Stimulated activated CD4-positive, alpha-beta T cell treated with anti-CD3 and anti-CD28 coated beads, Interleukin-2, amount 100 ng/mL, for 24 hours (primary cell): ENCODE measurements around the gene LRRC73.
"Not testable (repeated sequence)": the region's sequence is repeated elsewhere in the genome, so short reads cannot be mapped to it uniquely, and the experiment has no call there.

Source experiments
- DNase-seq, 2 donors: peaks; one replicate each; pipeline ENCODE4 v3.0.0-alpha.2; 2020

LRRC73 gene

DNA sequence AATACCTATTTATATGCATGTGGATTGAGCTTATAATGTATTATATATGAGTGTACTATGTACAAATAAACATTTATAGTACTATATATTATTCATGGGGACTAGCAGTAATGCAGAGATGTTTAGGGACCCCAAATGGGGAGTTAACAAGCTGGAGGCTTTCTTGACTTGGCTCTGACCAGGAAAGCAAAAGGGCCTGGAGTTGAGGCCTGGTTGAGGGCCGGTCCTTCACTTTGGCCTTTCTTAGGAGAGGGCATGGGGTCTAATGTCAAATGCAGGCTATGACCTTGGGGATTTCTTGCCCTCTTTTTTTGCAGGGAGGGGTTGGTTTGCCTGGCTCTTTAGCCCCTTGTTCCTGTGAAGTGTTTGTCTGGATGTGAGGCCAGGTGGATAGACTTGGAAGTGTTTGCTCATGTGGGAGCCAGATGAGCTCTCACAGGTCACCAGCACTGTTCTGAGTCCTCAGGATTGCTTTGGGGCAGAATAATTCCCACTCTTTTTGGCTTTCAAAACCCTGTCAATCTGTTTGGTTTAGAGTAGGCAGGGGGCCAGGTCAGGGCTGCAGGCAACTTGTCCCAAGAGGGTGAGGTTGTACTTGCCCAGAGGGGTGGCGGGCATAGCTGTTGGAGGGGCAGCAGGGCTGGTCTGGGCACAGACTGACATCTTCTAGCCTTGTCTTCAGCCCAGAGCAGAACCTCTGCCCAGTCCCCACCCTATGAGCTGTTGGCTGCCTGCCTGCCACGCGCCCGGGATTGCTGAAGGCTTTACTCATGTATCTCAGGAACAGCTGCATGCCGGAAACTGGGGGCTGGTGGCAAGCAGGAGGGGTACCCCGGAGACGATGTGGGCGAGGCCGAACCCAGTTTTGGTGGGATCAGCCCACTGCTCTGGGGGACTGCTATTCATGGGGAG is 18.1 kb downstream of the LRRC73 start:
- DNase-seq = no peak

DNA sequence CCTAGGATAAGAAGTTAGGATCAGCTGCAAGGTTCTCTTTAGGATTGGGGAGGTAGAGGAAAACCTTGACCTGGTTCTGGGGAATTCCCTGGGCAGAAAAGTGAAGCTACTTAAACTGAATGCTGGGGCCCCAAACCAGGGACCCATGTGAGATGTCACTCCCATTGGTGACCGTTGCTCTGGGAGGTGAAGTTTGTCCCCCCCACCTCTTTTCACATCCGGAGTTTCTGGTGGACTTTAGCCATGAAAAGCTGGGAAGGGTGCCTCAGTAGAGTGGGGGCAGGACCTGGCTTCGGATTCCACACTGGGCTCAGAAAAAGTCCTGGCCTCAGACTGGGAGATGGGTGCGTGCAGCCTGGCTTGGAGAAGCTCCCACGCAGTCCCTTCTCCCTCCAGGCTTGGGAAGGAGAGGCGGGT is 19.6 kb downstream of the LRRC73 start:
- no peak for DNase-seq

DNA sequence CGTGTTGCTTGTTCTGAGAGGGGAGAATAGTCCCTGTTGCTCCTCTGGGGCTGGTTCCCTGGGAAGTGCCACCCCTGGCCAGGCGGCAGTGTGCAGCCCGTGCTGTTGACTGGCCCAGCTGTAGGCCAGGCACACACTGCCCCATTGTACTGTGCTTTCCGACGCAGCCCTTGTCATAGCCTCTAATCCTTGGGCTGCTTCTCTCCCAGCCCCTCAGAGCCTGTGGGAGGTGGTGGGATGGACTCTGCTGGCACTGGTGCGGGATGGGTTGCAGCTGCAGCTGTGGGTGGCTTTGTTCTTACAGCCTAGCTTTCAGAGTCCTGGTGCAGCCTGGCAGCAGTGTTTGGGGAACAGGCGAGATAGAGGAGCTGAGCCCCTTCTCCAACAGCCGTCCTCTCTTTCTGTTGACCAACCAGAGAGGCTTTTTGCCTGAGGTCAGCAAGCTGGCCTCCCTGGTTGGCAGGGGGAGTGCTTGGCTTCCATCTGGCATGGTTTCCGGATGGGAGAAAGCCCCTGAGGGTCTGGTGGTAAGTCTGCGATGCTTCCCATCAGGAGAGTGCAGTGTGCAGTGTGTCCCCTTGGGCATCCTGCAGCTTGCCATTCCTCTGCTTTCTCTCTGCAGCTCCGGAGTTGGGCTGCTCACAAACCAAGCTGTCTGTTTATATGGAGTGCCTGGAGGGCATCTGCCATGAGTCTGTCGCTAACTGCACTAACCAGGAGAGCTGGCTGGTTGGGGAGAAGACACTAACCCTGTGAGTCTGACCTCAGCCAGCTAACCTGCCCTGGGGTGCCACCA is 20.7 kb downstream of the LRRC73 start:
- no peak for DNase-seq

DNA sequence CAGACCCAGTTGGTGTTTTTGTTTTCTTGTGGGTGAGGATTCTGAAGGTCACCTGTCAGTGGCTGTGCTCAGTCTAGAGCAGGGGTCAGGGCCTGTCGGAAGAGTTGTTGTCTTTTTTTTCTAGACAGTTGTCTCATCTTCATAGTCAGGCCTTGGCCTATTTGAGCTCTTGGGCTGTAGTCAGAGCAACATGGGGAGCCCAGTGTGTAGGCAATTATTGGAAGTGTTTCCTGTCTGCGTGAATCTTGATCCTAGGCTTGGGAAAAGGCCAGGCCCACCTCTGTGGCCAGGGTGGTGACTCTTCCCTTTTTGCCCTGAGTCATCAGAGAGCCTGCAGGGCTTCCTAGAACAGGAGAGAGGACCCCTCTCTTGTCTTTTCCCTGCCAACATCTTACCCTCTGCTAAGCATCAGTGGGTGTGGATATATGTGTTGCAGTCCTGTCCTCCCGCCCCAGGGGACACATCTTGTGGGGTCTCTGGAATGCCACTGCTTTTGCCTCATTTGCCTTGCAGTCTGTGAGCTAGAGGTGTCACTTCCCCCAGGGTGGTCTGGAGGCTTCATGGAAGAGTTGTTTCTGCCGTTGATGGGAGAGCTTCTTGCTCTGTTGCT is 21.4 kb downstream of the LRRC73 start:
- no peak for DNase-seq

DNA sequence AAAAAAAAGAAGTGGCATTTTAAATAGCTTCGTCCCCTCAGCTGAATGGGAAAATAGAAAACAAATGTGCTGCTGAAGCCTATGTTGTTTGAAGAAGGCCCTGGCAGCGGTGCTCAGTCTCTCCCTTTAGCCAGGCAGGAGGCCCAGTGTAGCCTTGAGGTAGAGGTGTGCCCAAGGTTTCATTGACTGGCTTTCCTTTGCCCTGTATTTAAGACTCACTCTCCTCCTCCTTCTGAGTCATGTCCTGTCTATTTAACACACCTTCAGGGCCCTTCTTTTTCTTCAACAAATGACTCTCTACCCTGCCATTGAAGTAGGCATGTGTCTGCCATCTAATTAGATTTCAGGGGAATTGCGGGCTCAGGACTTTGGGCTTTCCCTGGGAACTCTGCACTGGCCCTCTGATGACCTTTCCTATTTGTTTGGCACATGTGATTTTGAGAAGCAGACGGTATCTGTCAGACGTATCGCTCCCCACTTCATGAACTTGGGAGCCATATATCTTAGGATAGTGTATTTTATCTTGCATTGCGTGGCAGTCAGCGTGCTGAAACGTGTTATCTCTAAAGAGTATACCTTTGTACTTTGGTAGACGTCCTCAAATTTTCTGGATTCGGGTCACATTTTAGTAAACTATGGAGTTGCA is 28.4 kb downstream of the LRRC73 start:
- no peak for DNase-seq

DNA sequence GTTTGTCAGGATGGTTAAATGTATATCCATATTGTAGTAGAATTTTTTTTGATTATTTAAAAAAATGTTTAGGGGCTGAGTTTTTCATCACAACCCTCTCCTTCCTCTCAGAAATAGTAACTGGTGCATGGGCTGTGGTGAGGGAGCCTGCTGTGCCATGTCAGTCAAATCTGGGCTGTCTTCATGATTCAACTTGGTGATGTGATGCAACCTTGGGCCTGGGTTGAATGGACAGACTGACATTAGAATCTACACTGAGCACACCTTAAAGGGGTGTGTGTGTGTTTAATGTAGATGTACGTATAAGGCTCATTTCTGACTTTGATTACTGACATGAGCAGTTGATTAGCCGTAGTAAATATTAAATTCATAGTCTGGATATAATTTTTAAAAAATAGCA is 29.1 kb downstream of the LRRC73 start:
- DNase-seq = no peak

DNA sequence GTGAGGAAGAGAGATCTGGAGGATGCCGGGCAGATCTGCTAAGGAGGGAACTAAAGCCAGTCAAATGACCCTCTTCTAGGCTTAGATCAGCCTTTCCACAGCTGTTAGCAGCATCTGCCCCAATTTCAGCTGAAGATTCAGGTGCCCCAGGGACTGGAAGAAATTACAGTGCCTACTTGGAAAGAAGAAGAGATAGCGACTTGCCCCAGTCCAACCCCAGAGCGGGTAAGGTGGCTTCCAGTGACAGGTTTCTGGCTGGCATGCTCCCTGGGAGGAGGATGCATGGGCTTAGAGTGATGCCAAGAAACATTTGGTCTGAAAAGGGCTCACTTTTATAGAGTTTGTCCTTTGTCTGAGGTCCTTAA is 32.2 kb downstream of the LRRC73 start:
- peak; percentile 6 to 22 for DNase-seq

DNA sequence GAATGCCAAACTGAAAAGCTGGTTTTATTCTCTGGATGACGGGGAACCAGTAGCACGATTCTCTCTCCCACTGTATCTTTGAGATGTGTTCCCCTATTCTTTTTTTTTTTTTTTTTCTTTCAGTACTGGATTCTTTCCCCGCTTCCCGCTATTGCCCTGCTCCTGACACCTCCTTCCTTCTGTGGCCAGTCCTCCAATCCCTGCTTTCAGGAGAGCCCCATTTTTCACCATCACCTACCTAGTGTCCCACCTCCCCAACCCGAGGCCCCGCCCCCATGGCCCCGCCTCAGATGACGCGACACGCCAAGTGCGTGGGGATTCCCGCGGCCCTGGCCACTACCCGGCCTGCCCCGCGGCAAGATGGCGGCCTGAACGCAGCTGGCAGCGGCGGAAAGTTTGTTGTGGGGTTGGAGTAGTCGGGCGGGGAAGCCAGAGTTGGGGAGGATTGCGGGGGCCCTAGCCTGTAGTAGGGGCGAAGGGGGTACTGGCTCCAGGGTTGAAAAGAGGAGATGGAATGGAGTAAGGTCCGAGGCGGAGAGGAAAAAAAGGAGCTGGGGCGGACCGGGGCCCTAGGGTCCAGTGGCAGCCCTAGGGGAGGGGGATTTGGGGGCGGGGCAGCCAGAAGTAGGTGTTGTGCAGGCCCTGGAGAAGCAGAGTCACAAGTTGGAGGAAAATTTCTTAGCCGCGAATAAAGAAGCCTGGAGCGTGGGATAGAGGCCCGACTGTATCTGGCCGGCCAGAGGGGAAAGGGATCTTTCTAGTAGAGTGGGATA is 32.7 kb downstream of the LRRC73 start, which contains the start of gene TJAP1:
Gene TJAP1, plus strand, starts transcription at position 336 of the 773 bp plus-strand sequence. CDS start 21,432 bp downstream, outside the sequence.
- DNase-seq = peak; percentile 99 to 100

DNA sequence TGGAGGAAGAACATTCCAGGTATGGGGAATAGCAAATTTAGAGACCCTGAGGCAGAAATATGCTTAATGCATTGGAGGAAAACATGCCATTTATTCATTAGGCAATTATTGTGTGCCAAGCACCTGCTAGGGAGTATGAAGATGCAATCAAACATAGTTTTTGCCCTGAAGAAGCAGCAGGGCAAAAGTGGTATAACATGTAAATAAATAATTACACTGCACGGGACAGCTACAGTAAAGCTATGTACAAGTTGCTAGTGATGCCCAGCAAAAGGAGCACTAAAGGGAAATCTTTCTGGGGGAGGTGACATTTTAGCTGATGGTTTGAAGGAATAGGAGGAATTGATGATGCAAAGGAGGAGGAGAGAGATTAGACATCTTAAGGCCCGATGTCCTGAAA is 33.4 kb downstream of the LRRC73 start:
- no peak for DNase-seq

DNA sequence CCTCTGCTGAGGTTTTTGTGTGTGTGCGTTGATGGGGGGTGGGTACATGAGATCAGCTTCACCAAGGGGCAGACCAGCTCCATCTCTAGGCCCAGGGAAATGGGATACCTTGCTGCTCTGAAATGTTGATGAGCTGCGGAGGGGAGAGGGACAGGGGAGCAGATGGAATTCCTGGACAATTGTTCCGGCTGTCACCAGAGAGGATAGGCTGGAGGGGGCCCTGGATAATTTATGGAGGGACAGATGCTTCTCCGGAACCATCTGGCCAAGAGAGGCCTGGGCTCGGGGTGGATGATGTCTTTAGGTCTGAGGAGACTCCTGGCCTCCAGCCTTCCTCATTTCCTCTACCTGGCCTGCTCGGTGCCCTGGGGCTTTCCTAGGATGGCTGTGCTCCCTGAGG is 34.6 kb downstream of the LRRC73 start:
- no peak for DNase-seq

DNA sequence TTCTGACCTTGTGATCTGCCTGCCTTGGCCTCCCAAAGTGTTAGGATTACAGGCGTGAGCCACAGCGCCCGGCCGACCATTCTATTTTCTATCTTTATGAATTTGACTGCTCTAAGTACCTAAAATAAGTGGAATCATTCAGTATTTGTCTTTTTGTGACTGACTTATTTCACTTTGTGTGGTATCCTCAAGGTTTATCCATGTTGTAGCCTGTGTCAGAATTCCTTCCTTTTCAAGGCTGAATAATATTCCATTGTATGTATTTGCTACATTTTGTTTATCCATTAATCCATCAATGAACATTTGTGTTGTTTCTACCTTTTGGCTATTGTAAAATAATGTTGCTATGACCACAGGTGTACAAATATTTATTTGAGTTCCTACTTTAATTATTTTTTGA is 37.6 kb downstream of the LRRC73 start:
- DNase-seq = no peak

DNA sequence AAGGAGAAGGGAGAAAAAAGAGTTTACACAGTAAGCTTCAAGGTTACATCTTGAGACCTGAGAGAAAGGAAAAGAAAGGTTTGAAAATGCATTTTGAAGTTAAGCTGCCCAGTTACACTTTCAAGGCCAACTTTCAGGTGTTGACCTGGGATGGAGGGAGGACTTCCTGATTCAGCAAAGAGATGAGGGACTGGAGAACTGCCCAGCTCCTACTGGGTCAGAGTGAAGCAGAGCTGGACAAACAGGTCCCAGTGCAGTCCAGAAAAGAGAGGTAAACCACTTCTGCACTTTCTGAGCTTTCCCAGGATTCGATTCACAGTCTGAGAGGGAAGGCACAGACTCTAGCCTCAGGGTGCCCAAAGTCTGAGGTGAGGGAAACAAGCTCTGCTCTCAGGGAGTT is 38.7 kb downstream of the LRRC73 start:
- no peak for DNase-seq

DNA sequence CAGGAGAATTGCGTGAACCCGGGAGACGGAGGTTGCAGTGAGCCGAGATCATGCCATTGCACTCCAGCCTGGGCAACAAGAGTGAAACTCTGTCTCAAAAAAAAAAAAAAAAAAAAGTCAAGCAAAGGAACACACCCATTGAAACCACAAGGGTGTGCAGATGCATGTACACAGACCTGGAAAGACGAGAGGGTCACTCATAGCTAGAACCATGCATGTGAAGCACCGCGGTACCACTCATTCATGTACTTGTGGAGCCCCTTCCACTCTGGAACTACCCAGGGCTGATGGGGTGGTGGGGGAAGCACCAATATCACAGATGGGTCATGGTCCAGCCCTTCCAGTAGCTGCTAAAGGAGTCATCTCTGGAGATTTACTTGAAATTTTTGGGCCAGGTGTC is 40.2 kb downstream of the LRRC73 start:
- DNase-seq = no peak

DNA sequence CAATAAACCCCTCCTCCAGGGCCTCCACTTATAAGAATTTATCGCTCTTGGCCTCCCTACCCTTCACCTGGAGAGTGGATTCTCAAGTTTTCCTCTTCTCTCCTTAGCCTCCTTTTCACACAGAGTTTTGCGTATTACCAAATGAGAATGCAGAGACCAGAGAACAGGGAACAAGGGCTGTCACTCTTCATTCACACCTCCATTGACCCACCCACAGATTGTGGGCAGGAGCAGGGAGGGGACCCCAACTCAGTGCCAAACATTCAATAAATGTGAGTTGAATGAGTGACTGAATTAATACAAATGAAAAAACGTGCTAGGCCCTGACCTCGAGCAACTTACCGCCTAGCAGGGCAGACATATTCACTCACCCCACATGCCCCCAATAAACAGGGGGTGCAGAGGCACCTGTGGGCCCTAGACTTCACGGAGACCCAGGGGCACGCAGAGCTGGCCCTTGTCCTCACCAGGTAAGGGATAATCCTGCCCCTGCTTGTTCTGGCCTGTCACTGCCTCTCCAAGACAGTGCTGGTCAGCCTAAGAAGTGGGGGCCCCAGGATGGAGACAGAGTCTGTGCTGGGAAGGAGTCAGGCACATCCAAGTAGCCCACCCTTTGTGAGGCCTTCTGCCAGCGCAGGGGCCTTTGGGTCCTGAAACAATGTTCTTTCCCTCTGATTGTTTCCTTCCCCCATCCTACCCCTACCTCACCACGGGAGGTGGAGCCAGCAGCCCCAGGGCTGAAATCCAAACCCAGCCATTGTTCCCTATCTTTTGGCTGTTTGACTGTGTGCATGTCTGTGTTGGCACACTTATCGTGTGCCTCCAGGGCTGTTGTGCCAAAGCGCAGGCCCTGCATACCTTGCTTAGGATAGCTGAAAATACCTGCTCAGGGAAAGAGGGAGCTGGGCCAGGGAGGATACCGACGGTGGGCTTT is 41.1 kb downstream of the LRRC73 start:
- no peak for DNase-seq

DNA sequence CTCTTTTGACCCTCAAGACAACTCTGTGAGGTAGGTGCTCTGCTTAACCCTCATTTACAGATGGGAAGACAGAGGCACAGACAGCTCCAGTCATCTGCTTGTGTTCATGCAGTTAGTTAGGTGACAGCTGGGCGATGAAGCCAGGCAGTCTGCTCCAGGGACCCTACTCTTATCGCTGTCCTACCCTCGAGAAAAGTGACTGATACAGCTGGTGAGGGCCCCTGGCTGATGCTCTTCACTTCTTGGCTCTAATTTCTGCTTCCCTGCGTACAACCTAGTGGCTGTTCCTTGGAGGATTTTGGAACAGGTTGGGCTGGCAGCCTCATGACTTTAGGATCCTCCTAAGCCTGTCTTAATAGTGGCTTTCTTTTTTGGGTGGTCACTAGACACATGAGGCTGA is 41.9 kb downstream of the LRRC73 start:
- no peak for DNase-seq

DNA sequence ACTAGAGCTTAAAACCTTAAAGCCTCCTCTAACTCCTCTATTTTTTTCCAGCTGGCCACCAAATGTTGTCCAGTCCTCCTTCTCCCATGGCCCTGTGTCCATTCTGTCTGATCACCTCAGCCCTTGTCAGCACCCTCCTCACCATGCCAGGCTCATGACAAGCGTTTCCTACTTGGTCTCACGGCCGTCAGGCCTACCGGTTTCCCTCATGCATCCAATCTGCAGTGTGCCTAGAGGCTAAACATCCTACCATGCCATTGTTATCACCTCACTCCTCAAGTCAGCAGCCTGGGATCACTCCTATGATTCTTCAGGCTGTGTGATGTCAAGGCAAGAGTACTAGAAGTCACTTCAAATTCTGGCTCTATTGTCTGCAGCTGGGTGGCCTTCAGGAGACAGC is 42.4 kb downstream of the LRRC73 start:
- DNase-seq = no peak

DNA sequence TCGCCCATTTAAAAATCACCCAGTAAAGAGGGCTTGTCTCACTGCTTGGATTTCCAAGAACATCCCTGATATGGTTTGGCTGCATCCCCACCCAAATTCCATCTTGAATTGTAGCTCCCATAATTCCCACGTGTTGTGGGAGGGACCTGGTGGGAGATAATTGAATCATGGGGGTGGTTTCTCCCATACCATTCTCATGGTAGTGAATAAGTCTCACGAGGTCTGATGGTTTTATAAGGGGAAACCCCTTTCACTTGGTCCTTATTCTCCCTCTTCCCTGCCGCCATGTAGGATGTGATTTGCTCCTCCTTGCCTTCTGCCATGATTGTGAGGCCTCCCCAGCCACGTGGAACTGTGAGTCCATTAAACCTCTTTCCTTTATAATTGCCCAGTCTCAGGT is 42.9 kb downstream of the LRRC73 start:
- DNase-seq = not testable (repeated sequence)

DNA sequence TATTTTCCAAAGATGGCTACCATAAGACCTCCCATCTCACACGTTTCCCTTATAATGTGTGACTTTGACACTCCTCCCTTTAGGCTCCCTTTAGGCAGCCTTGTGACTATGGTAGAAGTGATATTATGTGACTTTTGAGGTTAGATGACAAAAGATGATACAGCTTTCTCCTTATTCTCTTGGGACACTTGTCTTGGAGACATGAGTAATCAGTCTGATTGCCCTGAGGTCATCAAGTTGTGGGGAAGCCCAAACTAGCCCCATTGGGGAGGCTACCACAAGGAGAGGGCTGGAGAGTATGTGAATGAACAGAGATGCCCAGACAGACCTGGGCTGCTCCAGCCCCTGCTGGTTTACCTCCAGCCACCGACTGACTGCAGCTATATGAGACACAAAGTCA is 44.2 kb downstream of the LRRC73 start:
- DNase-seq = no peak

DNA sequence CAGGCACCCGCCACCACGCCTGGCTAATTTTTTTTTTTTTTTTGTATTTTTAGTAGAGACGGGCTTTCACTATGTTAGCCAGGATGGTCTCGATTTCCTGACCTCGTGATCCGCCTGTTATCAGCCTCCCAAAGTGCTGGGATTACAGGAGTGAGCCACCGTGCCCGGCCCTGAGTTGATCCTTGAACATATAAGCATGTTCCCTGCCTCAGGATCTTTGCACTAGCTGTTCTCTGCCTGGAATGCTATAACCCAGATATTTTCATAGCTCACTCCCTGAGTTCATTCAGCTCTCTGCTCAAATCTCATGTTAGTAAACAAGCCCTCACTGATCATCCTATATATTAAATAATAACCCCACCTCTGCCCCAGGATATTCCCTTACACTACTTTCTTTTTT is 45.8 kb downstream of the LRRC73 start:
- DNase-seq = no peak

DNA sequence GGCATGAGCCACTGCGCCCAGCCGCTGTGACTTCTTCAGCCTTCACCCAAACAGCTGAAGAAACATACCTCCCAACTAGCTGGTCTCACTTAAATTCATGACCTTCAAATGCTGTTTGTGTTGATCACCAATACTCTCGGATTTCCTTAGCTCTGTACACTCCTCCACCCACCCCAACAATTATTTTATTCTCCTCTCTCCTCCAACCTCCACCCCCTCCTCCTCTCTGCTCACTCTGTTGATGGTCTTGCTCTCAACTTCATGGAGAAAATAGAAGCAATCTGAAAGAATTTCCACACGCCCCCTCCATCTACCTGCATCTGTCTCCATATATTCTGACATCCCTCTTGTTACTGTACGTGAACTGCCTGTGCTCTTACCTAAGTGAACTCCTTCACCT is 48.2 kb downstream of the LRRC73 start:
- no peak for DNase-seq

DNA sequence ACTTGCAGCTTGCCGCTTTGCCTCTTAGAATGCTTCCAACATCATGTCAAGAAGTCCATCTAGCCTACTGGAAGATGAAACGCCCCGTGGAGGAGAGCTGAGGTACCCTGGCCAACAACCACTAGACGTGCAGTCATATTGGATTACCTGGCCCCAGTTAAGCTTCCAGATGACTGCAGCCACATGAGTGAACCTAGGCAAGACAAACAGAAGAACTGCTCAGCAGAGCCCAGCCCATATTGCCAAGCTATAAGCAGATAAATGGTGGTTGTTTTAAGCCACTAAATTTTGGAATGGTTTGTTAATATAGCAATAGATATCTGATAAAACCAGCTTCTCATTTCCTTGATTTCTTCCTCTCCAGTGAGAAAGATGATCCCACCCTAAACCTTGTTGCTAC is 50.1 kb downstream of the LRRC73 start:
- no peak for DNase-seq
